Heart left ventricle (tissue), 13 donors: ENCODE measurements around the gene ANXA7.

ENCODE experiments used
- CTCF ChIP-seq, 12 donors: fragments of 200-600 bp; sonication (generic) in 4 of 12; IDR thresholded peaks; one replicate each; pipeline versions ENCODE4 v1.5.0 to v1.8.0; 2018 to 2022; ENCODE audit warnings: antibody characterized with exemption in 12 of 12, mild to moderate bottlenecking in 5 of 12
- POLR2A ChIP-seq, 2 donors: fragments of 450-650 bp; IDR thresholded peaks; one replicate each; pipeline ENCODE4 v1.6.1; 2017; ENCODE audit warnings: antibody characterized with exemption in 2 of 2, mild to moderate bottlenecking in 2 of 2, moderate library complexity in 2 of 2
- donor health status: ischemic (EF 13 %, LVEDD 7.1; RV severe dilation, severe dysfunction).
- donor health status: DM: no; HTN: yes; CAD: no.
- donor health status: DM: no; HTN: no; CAD: no.
- donor health status: ischemic (EF 25% LVEDD 6.9; RV normal size, moderate dysfunction).
- donor health status: ischemic (EF 25% LVEDD 5.7; RV mildly dilated, moderate dysfunction).
- donor health status: ischemic (EF 35%, LVEDD 5.7; RV mildly dilated, moderate dysfunction).
- donor health status: nonischemic (EF 11% LVEDD 7.7; RV severe dilation, severe dysfunction).
- donor health status: DM: yes; HTN: yes; CAD: no.
- donor health status: PGD.
- donor health status: ischemic (EF 29% LVEDD 5.4; RV normal size, mild dysfunction).
- donor health status: nonischemic (EF 23%, LVEDD 6.1; RV moderate dilation, normal function).

GRCh38 chr10:73399063-73399462, 14.8 kb downstream of the ANXA7 start:
- no peak for TF ChIP-seq CTCF (IDR thresholded peaks at IDR 0.05)
- TF ChIP-seq POLR2A (IDR thresholded peaks at IDR 0.05) = no peak
